Prostate gland (tissue), 2 donors: ENCODE data around the gene RPL34.

Source experiments
- CTCF ChIP-seq, 4 experiments: fragments of 200-600 bp in 2 of 4; fragments of 450-650 bp in 2 of 4; sonication (generic) in 2 of 4; IDR thresholded peaks; 1 replicate in 3 of 4; 2 replicates in 1 of 4; pipeline ENCODE4 v1.5.1; 2016 to 2019; ENCODE audit warnings: antibody characterized with exemption in 4 of 4, mild to moderate bottlenecking in 2 of 4, moderate library complexity in 2 of 4
- POLR2A ChIP-seq: fragments of 450-650 bp; IDR thresholded peaks from one replicate; pipeline ENCODE4 v1.6.1; 2016; ENCODE audit warnings: antibody characterized with exemption, mild to moderate bottlenecking

- no peak for TF ChIP-seq CTCF (IDR thresholded peaks at IDR 0.05)
- no peak for TF ChIP-seq POLR2A
Measured at GRCh38 chr4:108635070-108635655, 14.8 kb downstream of the RPL34 start.
